HepG2 (cell line): ENCODE data around the gene MS4A1. TPM values are rescaled to one million over a fixed set of nuclear protein-coding genes. Genes with fewer than 3 reads are reported as not detected.
"Not testable (repeated sequence)": the region's sequence is repeated elsewhere in the genome, so short reads cannot be mapped to it uniquely, and the experiment has no call there.

Experiments
- ATAC-seq: fragments of 200-7000 bp; cut with Tn5 transposase; 3 replicates; pipeline ENCODE4 v1.9.1; 2020; ENCODE audit warnings: mild to moderate bottlenecking, moderate library complexity
- BruUV-seq: library from RNA; stranded (reverse); fragments of 400-500 nt; replicated peaks from 2 replicates; lab custom pipeline; 2021; lab: Mats Ljungman, UMichigan
- CTCF ChIA-PET: fragments of 300-600 bp; formaldehyde crosslinking; extraction: SDS; loops from one replicate; lab custom pipeline; 2021; ENCODE audit warnings: low total read pairs, inconsistent platforms, low intra/inter-chr PET ratio; lab: Yijun Ruan, JAX
- POLR2A ChIA-PET: fragments of 350-600 bp; sonication (Branson Sonifier 250); formaldehyde crosslinking; loops from one replicate; lab custom pipeline; 2020; ENCODE audit warnings: antibody characterized with exemption, inconsistent platforms; lab: Yijun Ruan, JAX
- DNase-seq: peaks from one replicate; pipeline ENCODE4 v3.0.0-alpha.2; 2015; ENCODE audit warnings: low spot score
- FAIRE-seq: peaks from 3 replicates; lab custom pipeline; 2011; peaks lifted over from hg19 to GRCh38; lab: Jason Lieb, UNC
- H2AFZ ChIP-seq: one replicate; pipeline ENCODE4 v1.6.1; 2011; ENCODE audit warnings: low read length, inconsistent platforms
- H3K27ac ChIP-seq: fragments of 300-600 bp; 3 replicates; pipeline ENCODE4 v1.8.0; 2011; ENCODE audit warnings: mixed run types, mild to moderate bottlenecking, mixed read lengths, low read length, inconsistent platforms; ENCODE audit not compliant: insufficient read depth; ENCODE audit errors: extremely low read length
- H3K27me3 ChIP-seq, 2 experiments: fragments of 200-600 bp in 1 of 2; 2 replicates in 1 of 2; 3 replicates in 1 of 2; pipeline versions ENCODE4 v1.6.0 to v1.8.0; 2011; ENCODE audit warnings: low read length in 2 of 2, mild to moderate bottlenecking in 2 of 2, moderate library complexity in 2 of 2, inconsistent platforms in 1 of 2; ENCODE audit not compliant: insufficient read depth in 2 of 2, control insufficient read depth in 1 of 2
- H3K36me3 ChIP-seq, 2 experiments: fragments of 200-600 bp in 1 of 2; replicated peaks in 1 of 2; 2 replicates in 1 of 2; 3 replicates in 1 of 2; pipeline versions ENCODE4 v1.5.1 to v1.8.0; 2011; ENCODE audit warnings: low read length in 2 of 2, inconsistent platforms in 1 of 2; ENCODE audit not compliant: insufficient read depth in 2 of 2, control insufficient read depth in 1 of 2
- H3K4me1 ChIP-seq: 2 replicates; pipeline ENCODE4 v1.5.1; 2012; ENCODE audit warnings: low read length, inconsistent platforms; ENCODE audit not compliant: insufficient read depth
- H3K4me2 ChIP-seq: 2 replicates; pipeline ENCODE4 v1.6.0; 2011; ENCODE audit warnings: low read depth, low read length, inconsistent platforms
- H3K4me3 ChIP-seq, 3 experiments: fragments of 200-600 bp in 1 of 3; sonication (generic), shearing (Covaris generic) in 1 of 3; replicated peaks in 1 of 3; 2 replicates each; pipeline ENCODE4 v1.5.1; 2011 to 2016; ENCODE audit warnings: low read length in 3 of 3, inconsistent platforms in 2 of 3, low read depth in 2 of 3, mild to moderate bottlenecking in 2 of 3, control low read depth in 1 of 3, mixed read lengths in 1 of 3; ENCODE audit not compliant: insufficient read depth in 1 of 3
- H3K79me2 ChIP-seq: one replicate; pipeline ENCODE4 v1.6.1; 2011; ENCODE audit warnings: low read length, inconsistent platforms; ENCODE audit not compliant: insufficient read depth
- H3K9ac ChIP-seq: 2 replicates; pipeline ENCODE4 v1.6.0; 2011; ENCODE audit warnings: mild to moderate bottlenecking, low read depth, low read length, inconsistent platforms; ENCODE audit not compliant: insufficient read depth
- H3K9me3 ChIP-seq: 2 replicates; pipeline ENCODE4 v1.5.1; 2012; ENCODE audit warnings: mild to moderate bottlenecking, low read length
- H4K20me1 ChIP-seq: 2 replicates; pipeline ENCODE4 v1.6.0; 2011; ENCODE audit warnings: inconsistent platforms, mild to moderate bottlenecking, low read length, moderate library complexity; ENCODE audit not compliant: insufficient read depth
- FOXJ3 ChIP-seq: sonication (generic); formaldehyde crosslinking; IDR thresholded peaks from 2 replicates; pipeline ENCODE4 v1.4.0; 2020; ENCODE audit warnings: missing genetic modification reagents, mild to moderate bottlenecking, borderline replicate concordance
- GATAD2A ChIP-seq: IDR thresholded peaks from 2 replicates; pipeline ENCODE4 v1.6.1; 2016
- GRHL1 ChIP-seq: sonication (generic); formaldehyde crosslinking; conservative IDR thresholded peaks from 2 replicates; pipeline ENCODE4 v1.8.0; 2022; ENCODE audit warnings: missing genetic modification reagents
- HOXA3 ChIP-seq: sonication (generic); formaldehyde crosslinking; IDR thresholded peaks from 2 replicates; pipeline ENCODE4 v1.5.0; 2020; ENCODE audit warnings: missing genetic modification reagents
- KLF16 ChIP-seq, 2 experiments: sonication (generic) in 1 of 2; formaldehyde crosslinking in 1 of 2; IDR thresholded peaks; 2 replicates each; pipeline versions ENCODE4 v1.6.1 to v1.8.0; 2016 to 2023; ENCODE audit warnings: missing genetic modification reagents in 2 of 2, missing compliant biosample characterization in 1 of 2
- RAD21 ChIP-seq: fragments of 450-650 bp; formaldehyde crosslinking; IDR thresholded peaks from 2 replicates; pipeline ENCODE4 v1.5.0; 2020; ENCODE audit warnings: mild to moderate bottlenecking
- SSRP1 ChIP-seq: IDR thresholded peaks from 2 replicates; pipeline ENCODE4 v1.6.1; 2016; ENCODE audit warnings: control low read depth
- THAP8 ChIP-seq: sonication (generic); formaldehyde crosslinking; IDR thresholded peaks from 2 replicates; pipeline ENCODE4 v1.5.1; 2020; ENCODE audit warnings: missing genetic modification reagents, mild to moderate bottlenecking, borderline replicate concordance
- ZFP36L2 ChIP-seq: sonication (generic); formaldehyde crosslinking; IDR thresholded peaks from 2 replicates; pipeline ENCODE4 v1.4.0; 2020; ENCODE audit warnings: missing genetic modification reagents
- ZNF121 ChIP-seq: sonication (generic); formaldehyde crosslinking; IDR thresholded peaks from 2 replicates; pipeline ENCODE4 v1.5.0; 2020; ENCODE audit warnings: mild to moderate bottlenecking, missing genetic modification reagents
- ZNF569 ChIP-seq: sonication (generic); formaldehyde crosslinking; IDR thresholded peaks from 2 replicates; pipeline ENCODE4 v1.5.0; 2020; ENCODE audit warnings: mild to moderate bottlenecking, missing genetic modification reagents, moderate library complexity, borderline replicate concordance
- ZNF776 ChIP-seq: sonication (generic); formaldehyde crosslinking; IDR thresholded peaks from 2 replicates; pipeline ENCODE4 v1.4.0; 2020; ENCODE audit warnings: mild to moderate bottlenecking, missing genetic modification reagents
- WGBS: methylation state at CpG from one replicate; pipeline ENCODE4 v1.1.6; 2017; ENCODE audit warnings: low lambda C conversion rate; 5-methylcytosine and 5-hydroxymethylcytosine counted together
- in situ Hi-C: cut with HindIII; loops from 2 replicates; pipeline ENCODE4 v1.10.0; 2017; ENCODE audit warnings: low pct_unique_long_range_greater_than_20kb; ENCODE audit not compliant: extremely low pct_ligation_motif_present
- intact Hi-C: fragments of 100-400 bp; cut with micrococcal nuclease; formaldehyde crosslinking; loops from one replicate; pipeline ENCODE4 v1.10.0; 2022; ENCODE audit not compliant: unreplicated experiment
- polyA plus RNA-seq, 8 experiments: library from polyadenylated mRNA; depleted of rRNA in 3 of 8; stranded (reverse) in 7 of 8; unstranded in 1 of 8; fragments of >200 nt; fragmentation: Illumina TruSeq in 4 of 8; extraction: Trizol in 4 of 8; gene quantifications; 2 replicates each; pipeline versions ENCODE4 v1.2.1 to v1.2.3, GENCODE V29; 2011 to 2016; ENCODE audit warnings: low read depth in 4 of 8, missing spikeins in 1 of 8, mixed read lengths in 1 of 8; ENCODE audit not compliant: insufficient read depth in 1 of 8
- total RNA-seq, 5 experiments: library from RNA; depleted of rRNA; stranded (reverse); fragments of >200 nt; fragmentation: Illumina TruSeq; extraction: Trizol; gene quantifications; 2 replicates each; pipeline ENCODE4 v1.2.3, GENCODE V29; 2016; ENCODE audit warnings: low read depth in 1 of 5

MS4A1 gene
- total and polyA plus RNA-seq, 2 of the 13 experiments (the other 11 are each of a cell fraction or from before 2014, with no cell fraction given) = 0.01 TPM; not detected in 1

DNA sequence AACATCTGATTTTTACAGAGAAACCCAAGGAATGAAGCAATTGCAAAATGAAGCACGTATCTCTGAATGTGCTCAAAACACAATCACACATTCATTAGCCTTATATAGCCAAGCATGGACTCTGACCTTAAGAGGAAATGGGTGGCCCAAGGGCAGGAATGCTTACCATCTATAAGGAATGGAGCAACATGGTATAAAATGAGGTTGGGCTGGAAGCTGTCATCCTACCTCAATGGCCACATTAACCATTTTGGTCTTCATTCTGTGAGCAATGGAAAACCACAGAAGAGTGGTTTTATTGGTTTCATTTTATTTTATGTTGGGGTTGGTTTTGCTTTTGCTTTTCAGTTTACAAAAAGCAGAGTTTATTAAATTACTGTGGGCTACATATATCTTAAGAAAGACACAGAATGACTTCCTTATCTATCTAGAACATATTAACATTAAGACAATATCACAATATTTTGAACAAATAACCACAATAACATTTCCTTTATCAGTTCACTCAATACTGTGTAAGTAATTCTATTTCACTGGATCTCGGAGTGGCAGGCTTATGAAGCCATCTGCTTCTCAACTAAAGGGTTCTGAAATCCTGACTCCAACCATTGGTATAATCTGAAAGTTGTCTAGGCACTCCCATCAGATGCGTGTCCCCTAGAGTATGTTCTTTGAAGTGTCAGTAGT, 48.7 kb downstream of the MS4A1 start:
- no peaks in the 10 kb centered on the region for H3K79me2 ChIP-seq
- intact Hi-C loops (no loop called here), in situ Hi-C loops (no loop called here)
- no peak overlapping the region for H3K4me2 ChIP-seq
- no peak overlapping the region for H3K27ac ChIP-seq
- TF ChIP-seq THAP8 (CRISPR knock-in tag) = no peak
- TF ChIP-seq ZFP36L2 = no peak
- no peak for TF ChIP-seq RAD21 (CRISPR knock-in tag)
- no peak for TF ChIP-seq SSRP1
- TF ChIP-seq GRHL1 (CRISPR knock-in tag) = no peak
- no peak for TF ChIP-seq ZNF569 (CRISPR knock-in tag)
- no peak for TF ChIP-seq ZNF776 (CRISPR knock-in tag)
- TF ChIP-seq ZNF121 = no peak
- TF ChIP-seq KLF16 (CRISPR knock-in tag; IDR thresholded peaks at IDR 0.05) = no peak
- no peak for TF ChIP-seq FOXJ3 (CRISPR knock-in tag)
- TF ChIP-seq GATAD2A (CRISPR knock-in tag) = no peak
- no peak for TF ChIP-seq HOXA3 (CRISPR knock-in tag)
- no peaks in the 10 kb centered on the region; the same call in 1 of the 2 replicates for H3K9me3 ChIP-seq
- H2AFZ ChIP-seq = no peak overlapping the region
- FAIRE-seq (no peak), DNase-seq (no peak), ATAC-seq (no peak)
- H3K9ac ChIP-seq = no peak overlapping the region
- H3K4me1 ChIP-seq = no peaks in the 10 kb centered on the region
- H3K4me3 ChIP-seq = no peak overlapping the region
- 0% methylated on average over 3 of the region's 3 CpGs for WGBS
- H3K27me3 ChIP-seq = no peaks in the 10 kb centered on the region
- CTCF ChIA-PET = no interaction called here
- POLR2A ChIA-PET = no interaction called here
- no peaks in the 10 kb centered on the region for H3K36me3 ChIP-seq
- no TSS peak for BruUV-seq
- H4K20me1 ChIP-seq = no peaks in the 10 kb centered on the region

- H3K4me1 ChIP-seq, ATAC-seq: not testable (repeated sequence)
Observed at GRCh38 chr11:60509609-60510008, 54.0 kb downstream of the MS4A1 start.

More at GRCh38 chr11:60509609-60510008, 54.0 kb downstream of the MS4A1 start:
- 52% methylated on average over 4 of the region's 15 CpGs for WGBS
- DNase-seq, H3K79me2 ChIP-seq, H3K9me3 ChIP-seq, H3K4me2 ChIP-seq, H3K27me3 ChIP-seq, BruUV-seq, H3K36me3 ChIP-seq, CTCF ChIA-PET, H2AFZ ChIP-seq, H3K27ac ChIP-seq, POLR2A ChIA-PET, FAIRE-seq, H3K4me3 ChIP-seq, H4K20me1 ChIP-seq, H3K9ac ChIP-seq, intact Hi-C loops, in situ Hi-C loops: not testable (repeated sequence)
